ENCODE measurements around the gene SPATA6L. TPM values are rescaled to one million over a fixed set of nuclear protein-coding genes. Genes with fewer than 3 reads are reported as not detected.

SPATA6L gene
- polyA plus RNA-seq, 4 donors: 2.1 to 6.6 (median 4.3) TPM

GRCh38 chr9:4590430-4591122 is 75.7 kb downstream of the SPATA6L start:
- no peak for DNase-seq (ENCODE audit: low read depth in 4 of 4, low spot score in 2 of 4)

GRCh38 chr9:4588721-4589120 is 77.6 kb downstream of the SPATA6L start:
- DNase-seq (ENCODE audit: low read depth in 4 of 4, low spot score in 2 of 4): no peak

- DNase-seq (ENCODE audit: low read depth in 4 of 4, low spot score in 2 of 4): no peak
These were observed 81.1 kb downstream of the SPATA6L start for GRCh38 chr9:4585135-4585534.

DNA sequence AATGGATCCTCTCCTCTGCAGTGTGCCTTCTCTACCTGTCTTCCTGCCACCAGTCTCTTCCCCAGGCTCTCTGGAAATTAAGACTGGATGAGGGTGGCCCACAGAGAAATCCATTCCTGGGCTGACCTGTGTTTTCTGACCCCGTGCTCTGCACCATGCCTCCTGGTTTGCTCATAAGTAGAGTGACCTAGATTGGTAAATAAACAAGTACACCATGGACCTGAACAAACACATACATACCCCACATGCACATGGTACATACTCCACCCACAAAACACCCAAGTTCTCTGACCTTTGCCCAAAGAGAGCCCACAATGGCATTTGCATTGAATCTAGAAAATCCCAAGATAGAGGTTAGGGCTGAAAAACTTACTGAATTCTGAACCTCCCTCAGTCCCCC is 81.6 kb downstream of the SPATA6L start:
- DNase-seq (ENCODE audit: low read depth in 4 of 4, low spot score in 2 of 4): no peak

- no peak for DNase-seq (ENCODE audit: low read depth in 4 of 4, low spot score in 2 of 4)
These were observed 83.3 kb downstream of the SPATA6L start for GRCh38 chr9:4583001-4583400.

- no peak for DNase-seq (ENCODE audit: low read depth in 4 of 4, low spot score in 2 of 4)
These were observed 84.3 kb downstream of the SPATA6L start for GRCh38 chr9:4581861-4582565.

- DNase-seq (ENCODE audit: low read depth in 4 of 4, low spot score in 2 of 4): no peak
These were observed 85.1 kb downstream of the SPATA6L start for GRCh38 chr9:4581035-4581760.

GRCh38 chr9:4579001-4579400 is 87.3 kb downstream of the SPATA6L start:
- DNase-seq (ENCODE audit: low read depth in 4 of 4, low spot score in 2 of 4): no peak

DNA sequence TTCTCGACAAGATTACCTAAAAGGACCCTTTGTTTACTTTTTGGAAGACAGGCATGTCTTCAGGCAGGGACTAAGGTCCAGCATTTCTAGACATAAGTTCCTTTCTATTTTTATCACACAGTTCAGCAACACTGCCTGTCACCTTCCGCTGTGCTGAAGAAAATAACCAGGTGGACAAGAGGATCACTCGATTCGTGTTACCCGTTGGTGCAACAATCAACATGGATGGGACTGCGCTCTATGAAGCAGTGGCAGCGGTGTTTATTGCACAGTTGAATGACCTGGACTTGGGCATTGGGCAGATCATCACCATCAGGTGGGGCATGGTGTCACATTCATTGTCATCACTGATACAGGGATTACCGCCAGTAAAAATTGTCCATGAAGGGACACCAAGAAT is 89.8 kb downstream of the SPATA6L start:
- no peak for DNase-seq (ENCODE audit: low read depth in 4 of 4, low spot score in 2 of 4)

- DNase-seq (ENCODE audit: low read depth in 4 of 4, low spot score in 2 of 4): no peak
These were observed 90.3 kb downstream of the SPATA6L start for GRCh38 chr9:4575997-4576396.

DNA sequence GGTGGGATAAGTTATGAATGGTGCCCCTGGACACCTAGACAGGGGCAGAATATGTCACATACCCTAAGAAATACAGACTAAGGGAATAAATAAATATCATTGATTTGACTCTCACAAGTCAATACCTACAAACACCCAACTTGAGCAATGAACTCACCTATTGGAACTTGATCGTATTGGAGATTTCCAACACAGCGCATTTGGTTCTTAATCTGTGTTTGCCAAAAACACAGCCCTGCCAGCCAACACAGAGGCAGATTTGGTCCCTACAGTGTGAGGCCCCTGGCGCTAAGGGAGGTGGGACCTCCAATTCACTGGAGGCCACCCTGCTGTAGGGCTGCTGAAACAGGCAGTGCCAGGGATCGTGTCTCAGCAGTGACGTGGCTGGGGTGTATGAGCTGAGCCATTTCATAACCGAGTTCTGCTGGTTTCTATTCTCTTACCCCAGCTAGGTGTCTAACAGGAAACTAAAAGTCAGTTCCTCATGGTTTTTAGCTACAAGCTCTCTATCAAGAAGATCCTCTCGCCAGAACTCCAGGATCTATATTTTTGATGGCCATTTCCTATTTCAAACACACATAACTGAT is 91.5 kb downstream of the SPATA6L start:
- DNase-seq (ENCODE audit: low read depth in 4 of 4, low spot score in 2 of 4): no peak

DNA sequence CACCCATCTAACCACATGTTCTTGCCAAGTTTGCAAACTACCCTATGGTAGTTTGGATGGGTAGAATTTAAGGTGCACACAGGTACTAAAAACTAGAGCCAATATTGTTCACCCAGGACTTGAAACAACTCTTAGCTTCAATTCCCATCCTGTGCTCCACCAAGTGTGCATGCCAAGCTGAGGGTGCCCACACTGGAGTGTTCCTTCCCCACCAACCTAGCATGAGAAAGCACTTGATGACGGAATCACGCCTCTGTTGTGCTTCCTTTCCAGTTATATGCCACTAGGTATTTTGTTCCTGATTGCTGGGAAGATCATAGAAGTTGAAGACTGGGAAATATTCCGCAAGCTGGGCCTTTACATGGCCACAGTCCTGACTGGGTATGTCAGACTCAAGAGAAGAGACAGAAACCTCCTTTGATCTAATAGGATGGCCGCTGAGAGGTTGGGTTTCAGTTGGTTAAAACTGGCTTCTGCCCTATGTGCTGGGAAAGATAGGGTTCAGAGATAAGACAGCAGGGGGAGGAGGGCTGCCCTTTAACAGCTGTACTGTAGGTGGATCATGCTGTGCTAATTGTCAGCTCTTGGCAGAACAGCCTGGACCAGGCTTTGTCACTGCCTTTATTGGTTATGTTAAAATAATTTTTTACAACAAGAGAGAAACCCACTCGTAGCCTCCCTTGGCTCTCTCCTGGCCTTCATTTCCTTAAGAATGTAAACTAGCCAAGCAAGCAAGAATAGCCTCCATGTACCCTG is 92.5 kb downstream of the SPATA6L start:
- DNase-seq (ENCODE audit: low read depth in 4 of 4, low spot score in 2 of 4): no peak

GRCh38 chr9:4573176-4573575 is 93.1 kb downstream of the SPATA6L start:
- no peak for DNase-seq (ENCODE audit: low read depth in 4 of 4, low spot score in 2 of 4)

GRCh38 chr9:4572184-4572826 is 94.0 kb downstream of the SPATA6L start:
- DNase-seq (ENCODE audit: low read depth in 4 of 4, low spot score in 2 of 4): no peak

DNA sequence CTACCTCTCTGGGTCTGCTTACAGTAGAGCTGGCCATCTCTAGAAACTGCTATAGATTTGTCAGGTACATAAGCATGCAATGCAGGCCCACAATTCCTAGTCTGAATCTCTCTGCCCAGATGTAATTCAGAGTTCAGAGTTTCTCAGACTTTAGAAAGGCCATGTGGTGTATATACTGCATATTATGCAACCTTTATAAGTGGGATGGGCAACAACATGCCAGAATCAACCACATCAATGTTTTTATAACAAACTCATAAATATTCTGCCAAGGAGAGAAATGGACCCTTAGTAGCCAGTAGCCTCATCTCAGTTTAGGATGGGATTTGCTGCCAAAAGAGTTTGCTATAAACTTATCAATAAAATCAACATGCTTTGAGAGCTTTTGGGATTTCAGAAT is 97.2 kb downstream of the SPATA6L start:
- no peak for DNase-seq (ENCODE audit: low read depth in 4 of 4, low spot score in 2 of 4)

- no peak for DNase-seq (ENCODE audit: low read depth in 4 of 4, low spot score in 2 of 4)
These were observed 98.7 kb downstream of the SPATA6L start for GRCh38 chr9:4567601-4568000.

DNA sequence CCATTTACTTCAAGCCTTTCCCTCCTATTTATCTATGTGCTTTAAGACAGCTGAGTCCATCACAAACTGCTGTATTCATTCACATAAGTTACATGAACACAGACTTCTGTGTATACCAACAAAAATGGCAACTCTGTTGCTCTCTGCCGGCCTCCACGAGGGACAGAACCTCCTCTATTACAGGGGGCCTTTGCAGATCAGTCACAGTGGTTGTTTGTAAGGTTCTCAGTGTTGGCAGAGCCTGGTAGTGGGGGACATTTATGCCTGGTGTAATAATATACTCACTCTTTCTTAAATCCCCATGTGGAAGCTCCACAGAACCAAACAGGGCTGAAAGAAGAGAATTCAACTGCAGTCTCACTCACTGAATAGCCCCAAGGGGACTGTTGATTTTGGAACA is 99.5 kb downstream of the SPATA6L start:
- no peak for DNase-seq (ENCODE audit: low read depth in 4 of 4, low spot score in 2 of 4)

DNA sequence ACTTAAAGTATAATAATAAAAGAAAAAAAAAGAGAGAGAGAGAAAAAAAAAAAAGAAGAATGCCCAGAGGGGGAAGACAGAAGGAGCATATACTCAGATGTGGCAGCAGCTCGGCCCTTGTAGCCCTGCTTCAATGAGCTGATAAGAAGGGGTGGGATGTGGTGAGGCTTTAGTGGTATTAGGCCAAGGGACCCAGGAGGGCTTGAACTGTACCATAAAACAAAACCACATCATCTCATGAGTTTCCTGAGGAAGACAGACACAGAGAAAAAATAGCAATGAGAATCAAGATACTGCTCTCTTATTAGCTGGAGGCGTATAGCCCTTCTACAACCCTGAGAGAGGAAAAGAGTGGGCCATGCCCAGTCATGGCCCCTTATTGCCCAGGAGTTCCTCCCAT is 103.2 kb downstream of the SPATA6L start:
- DNase-seq (ENCODE audit: low read depth in 4 of 4, low spot score in 2 of 4): no peak

DNA sequence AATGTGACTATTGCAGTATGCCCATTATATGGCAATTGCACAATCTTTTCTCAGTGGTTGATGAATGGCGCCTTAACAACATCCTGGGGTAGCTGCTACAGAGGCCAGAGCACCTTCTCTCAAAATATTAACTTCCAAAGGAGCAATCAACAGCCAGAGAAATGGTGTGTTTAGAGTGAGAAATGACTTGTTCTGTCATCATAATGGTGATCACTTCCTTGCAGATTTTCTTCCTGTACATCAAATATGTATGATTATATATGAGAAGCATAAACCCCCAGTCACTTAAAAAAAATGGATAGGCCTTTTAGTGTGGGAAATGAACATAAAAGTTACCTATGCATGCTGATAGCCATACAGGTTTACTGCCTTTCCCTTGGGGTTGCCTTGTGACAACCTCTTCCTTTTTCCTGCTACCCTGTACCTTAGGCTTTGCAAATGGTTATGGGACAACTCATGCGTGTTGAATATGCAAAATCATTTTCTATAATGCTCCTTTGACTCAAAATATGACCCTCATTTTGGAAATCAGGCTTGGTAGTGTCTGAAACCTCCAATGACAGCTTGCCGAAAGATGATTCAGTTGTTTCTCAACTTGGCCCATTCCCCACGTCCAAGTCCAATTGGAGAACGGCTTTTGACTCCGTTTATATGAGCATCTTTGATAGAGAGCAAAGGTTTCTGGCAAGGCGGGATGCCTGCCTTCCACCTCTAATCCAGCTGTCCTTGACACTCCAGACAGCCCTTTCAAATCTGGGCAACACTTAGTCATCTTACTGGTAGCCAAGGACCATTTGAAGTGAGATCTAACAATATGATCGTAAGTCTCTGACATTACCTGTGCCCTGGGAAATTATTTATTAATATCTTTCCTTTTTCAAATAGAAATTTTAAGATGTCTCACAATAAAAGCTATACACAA is 106.8 kb downstream of the SPATA6L start:
- no peak for DNase-seq (ENCODE audit: low read depth in 4 of 4, low spot score in 2 of 4)

Measured in left renal cortex interstitium (tissue), 4 donors.